Loucy (cell line): ENCODE results near the gene MINDY4.

Source experiments
- EZH2phosphoT487 ChIP-seq: fragments of 200-600 bp; IDR thresholded peaks from 2 replicates; pipeline ENCODE4 v1.6.1; 2018; ENCODE audit warnings: antibody characterized with exemption, mild to moderate bottlenecking, moderate library complexity, borderline replicate concordance
- TF ChIP-seq, protein P1 (sequence below): fragments of 200-600 bp; sonication (generic); conservative IDR thresholded peaks from 2 replicates; pipeline ENCODE4 v1.5.1; 2014; ENCODE audit warnings: mild to moderate bottlenecking, antibody characterized with exemption, low read length

DNA sequence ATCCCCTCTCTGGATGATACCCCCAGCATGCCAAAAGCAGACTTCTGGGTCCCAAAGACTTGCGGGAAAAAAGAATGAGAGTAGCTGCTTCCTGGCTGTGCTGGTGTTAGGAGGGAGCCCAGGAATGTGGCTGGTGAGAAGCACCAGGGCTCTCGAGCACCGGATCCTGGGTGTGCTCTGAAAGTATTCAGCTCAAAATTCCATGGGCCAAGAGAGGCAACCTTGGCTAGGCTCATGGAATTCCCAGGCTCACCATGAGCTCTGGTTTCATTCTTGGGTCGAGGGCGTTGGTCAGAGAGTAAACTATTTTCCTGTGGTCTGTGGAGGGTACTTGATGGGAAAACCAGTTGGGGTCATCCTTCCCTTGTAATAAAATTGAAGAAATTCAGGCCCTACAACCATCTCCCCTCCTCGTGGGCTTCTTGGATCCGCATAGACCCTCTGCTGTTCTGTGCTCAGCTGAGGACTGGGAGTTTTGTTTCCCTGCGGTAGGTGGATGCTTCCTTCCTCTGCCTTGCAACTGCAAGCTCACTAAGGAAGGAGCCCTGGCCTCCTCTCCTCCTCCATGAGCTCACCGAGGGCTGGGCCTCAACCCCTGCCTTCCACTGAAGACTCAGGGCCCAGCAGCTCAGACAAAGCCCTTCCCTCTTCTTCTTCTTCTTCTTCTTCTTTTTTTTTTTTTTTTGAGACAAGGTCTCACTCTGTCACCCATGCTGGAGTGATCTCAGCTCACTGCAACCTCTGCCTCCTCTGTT is 106.0 kb downstream of the MINDY4 start:
- TF ChIP-seq, protein P1, sequence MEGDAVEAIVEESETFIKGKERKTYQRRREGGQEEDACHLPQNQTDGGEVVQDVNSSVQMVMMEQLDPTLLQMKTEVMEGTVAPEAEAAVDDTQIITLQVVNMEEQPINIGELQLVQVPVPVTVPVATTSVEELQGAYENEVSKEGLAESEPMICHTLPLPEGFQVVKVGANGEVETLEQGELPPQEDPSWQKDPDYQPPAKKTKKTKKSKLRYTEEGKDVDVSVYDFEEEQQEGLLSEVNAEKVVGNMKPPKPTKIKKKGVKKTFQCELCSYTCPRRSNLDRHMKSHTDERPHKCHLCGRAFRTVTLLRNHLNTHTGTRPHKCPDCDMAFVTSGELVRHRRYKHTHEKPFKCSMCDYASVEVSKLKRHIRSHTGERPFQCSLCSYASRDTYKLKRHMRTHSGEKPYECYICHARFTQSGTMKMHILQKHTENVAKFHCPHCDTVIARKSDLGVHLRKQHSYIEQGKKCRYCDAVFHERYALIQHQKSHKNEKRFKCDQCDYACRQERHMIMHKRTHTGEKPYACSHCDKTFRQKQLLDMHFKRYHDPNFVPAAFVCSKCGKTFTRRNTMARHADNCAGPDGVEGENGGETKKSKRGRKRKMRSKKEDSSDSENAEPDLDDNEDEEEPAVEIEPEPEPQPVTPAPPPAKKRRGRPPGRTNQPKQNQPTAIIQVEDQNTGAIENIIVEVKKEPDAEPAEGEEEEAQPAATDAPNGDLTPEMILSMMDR: no peak
- TF ChIP-seq EZH2phosphoT487: no peak
